Measurements from ENCODE around the gene NETO2. TPM values are rescaled to one million over a fixed set of nuclear protein-coding genes. Genes with fewer than 3 reads are reported as not detected.

NETO2 gene
- total and polyA plus RNA-seq, 9 of the 15 experiments (the other 6 are each of a cell fraction or from before 2014, with no cell fraction given): 4.1 to 37.0 (median 22.2) TPM

DNA sequence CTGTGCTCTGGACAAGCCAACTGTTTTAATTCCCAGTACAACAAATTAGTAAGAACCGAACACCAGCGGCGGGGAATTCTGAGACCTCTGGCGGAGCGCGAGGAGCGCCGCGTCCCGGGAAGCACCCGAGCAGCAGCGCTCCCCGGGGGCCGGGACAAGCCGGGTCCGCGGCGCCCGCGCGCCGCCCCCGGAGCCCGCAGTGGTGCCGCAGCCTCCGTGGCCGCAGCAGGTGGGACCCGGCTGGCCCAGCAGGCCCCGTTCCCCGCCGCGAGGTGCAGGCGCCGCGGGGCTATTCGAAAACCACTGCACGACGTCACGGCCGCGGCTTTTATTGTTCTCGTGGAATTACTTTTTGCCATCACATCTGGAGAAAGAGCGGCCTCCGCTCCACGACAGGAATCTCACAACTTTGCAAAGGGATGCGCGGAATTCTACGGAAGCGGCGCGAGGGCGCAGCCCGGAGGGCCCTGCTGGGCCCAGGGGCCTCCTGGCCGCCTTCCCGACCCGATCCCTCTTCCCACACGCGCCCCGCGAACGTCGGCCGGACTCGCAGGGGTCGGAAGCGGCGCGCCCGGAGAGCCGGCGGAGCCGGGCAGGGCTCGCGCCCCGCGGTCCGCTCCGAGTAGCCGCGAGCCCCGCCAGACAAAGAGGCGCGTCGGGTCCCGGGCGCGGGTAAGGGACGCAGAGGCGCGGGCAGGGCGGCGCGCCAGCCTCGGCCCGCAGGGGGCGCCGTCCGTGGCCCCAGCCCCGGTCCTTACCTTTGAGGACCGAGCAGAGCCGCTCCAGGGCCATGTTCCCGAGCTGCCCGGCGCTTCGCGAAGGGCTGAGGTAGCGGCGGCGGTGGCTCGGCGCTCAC is 696 bp downstream of the NETO2 start (continued):
- TF ChIP-seq ZNF3 (CRISPR knock-in tag; IDR thresholded peaks at IDR 0.05) (no peak), EHMT2 (IDR thresholded peaks at IDR 0.05) (no peak), MYC (IDR thresholded peaks at IDR 0.05; ENCODE audit: low read depth, low read length) (peak; percentile 53; the same call in 1 of the 2 replicates), MYC (CRISPR knock-in tag; IDR thresholded peaks at IDR 0.05; ENCODE audit: borderline replicate concordance, low read depth) (no peak), RBM25 (IDR thresholded peaks at IDR 0.05; ENCODE audit: low read depth, low read length, severe bottlenecking) (peak; percentile 14), GATAD2B (IDR thresholded peaks at IDR 0.05; ENCODE audit: borderline replicate concordance) (no peak), JUND (IDR thresholded peaks at IDR 0.05; ENCODE audit: borderline replicate concordance, low read depth, low read length) (0 out of 2 replicates have a peak, but pooled peaks have one; percentile 22), JUND (tag; IDR thresholded peaks at IDR 0.05; ENCODE audit: borderline replicate concordance, low read depth, low read length) (no peak; the same call in 2 of the 3 replicates), SIRT6 (IDR thresholded peaks at IDR 0.05; ENCODE audit: low read depth, low read length) (no peak), HDAC8 (tag; IDR thresholded peaks at IDR 0.05) (peak; percentile 83), ZNF263 (CRISPR knock-in tag; IDR thresholded peaks at IDR 0.05; ENCODE audit: borderline replicate concordance) (no peak), ADNP (tag; IDR thresholded peaks at IDR 0.05) (no peak), RFX7 (CRISPR knock-in tag; IDR thresholded peaks at IDR 0.05) (no peak), RCOR1 (IDR thresholded peaks at IDR 0.05; ENCODE audit: borderline replicate concordance in 1 of 2, low read depth in 2 of 2, low read length in 2 of 2) (peak in 1 of 2 experiments; percentile 52; a peak in 2 of 4 replicates)
- TF ChIP-seq, protein P1, sequence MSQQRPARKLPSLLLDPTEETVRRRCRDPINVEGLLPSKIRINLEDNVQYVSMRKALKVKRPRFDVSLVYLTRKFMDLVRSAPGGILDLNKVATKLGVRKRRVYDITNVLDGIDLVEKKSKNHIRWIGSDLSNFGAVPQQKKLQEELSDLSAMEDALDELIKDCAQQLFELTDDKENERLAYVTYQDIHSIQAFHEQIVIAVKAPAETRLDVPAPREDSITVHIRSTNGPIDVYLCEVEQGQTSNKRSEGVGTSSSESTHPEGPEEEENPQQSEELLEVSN (IDR thresholded peaks at IDR 0.05; ENCODE audit: borderline replicate concordance in 1 of 2, extremely low read depth in 1 of 2, insufficient read depth in 1 of 2, insufficient read length in 1 of 2, low read depth in 1 of 2, low read length in 1 of 2, poor library complexity in 1 of 2, severe bottlenecking in 1 of 2): peak in 1 of 2 experiments; percentile 90
- TF ChIP-seq, protein P2, sequence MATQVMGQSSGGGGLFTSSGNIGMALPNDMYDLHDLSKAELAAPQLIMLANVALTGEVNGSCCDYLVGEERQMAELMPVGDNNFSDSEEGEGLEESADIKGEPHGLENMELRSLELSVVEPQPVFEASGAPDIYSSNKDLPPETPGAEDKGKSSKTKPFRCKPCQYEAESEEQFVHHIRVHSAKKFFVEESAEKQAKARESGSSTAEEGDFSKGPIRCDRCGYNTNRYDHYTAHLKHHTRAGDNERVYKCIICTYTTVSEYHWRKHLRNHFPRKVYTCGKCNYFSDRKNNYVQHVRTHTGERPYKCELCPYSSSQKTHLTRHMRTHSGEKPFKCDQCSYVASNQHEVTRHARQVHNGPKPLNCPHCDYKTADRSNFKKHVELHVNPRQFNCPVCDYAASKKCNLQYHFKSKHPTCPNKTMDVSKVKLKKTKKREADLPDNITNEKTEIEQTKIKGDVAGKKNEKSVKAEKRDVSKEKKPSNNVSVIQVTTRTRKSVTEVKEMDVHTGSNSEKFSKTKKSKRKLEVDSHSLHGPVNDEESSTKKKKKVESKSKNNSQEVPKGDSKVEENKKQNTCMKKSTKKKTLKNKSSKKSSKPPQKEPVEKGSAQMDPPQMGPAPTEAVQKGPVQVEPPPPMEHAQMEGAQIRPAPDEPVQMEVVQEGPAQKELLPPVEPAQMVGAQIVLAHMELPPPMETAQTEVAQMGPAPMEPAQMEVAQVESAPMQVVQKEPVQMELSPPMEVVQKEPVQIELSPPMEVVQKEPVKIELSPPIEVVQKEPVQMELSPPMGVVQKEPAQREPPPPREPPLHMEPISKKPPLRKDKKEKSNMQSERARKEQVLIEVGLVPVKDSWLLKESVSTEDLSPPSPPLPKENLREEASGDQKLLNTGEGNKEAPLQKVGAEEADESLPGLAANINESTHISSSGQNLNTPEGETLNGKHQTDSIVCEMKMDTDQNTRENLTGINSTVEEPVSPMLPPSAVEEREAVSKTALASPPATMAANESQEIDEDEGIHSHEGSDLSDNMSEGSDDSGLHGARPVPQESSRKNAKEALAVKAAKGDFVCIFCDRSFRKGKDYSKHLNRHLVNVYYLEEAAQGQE (IDR thresholded peaks at IDR 0.05; ENCODE audit: borderline replicate concordance): peak; percentile 53; the same call in 1 of the 2 replicates
- TF ChIP-seq, protein P2 (CRISPR knock-in tag; IDR thresholded peaks at IDR 0.05; ENCODE audit: low read depth): 0 out of 2 replicates have a peak, but pooled peaks have one; percentile 44
